Esophagus muscularis mucosa (tissue), 4 donors: ENCODE results near the gene AP2B1.

Experiments
- EP300 ChIP-seq: sonication (generic); formaldehyde crosslinking; IDR thresholded peaks from one replicate; pipeline ENCODE4 v1.6.1; 2017; ENCODE audit warnings: antibody characterized with exemption
- POLR2A ChIP-seq: fragments of 450-650 bp; IDR thresholded peaks from one replicate; pipeline ENCODE4 v1.6.1; 2017; ENCODE audit warnings: antibody characterized with exemption, moderate library complexity, mild to moderate bottlenecking, low read depth
- POLR2AphosphoS5 ChIP-seq, 2 donors: sonication (generic); formaldehyde crosslinking; IDR thresholded peaks; one replicate each; pipeline ENCODE4 v1.6.1; 2017; ENCODE audit warnings: antibody characterized with exemption in 2 of 2
- TF ChIP-seq, protein P1 (sequence below), 3 experiments: fragments of 200-600 bp in 2 of 3; fragments of 450-650 bp in 1 of 3; sonication (generic) in 2 of 3; IDR thresholded peaks; one replicate each; pipeline ENCODE4 v1.5.1; 2017 to 2019; ENCODE audit warnings: antibody characterized with exemption in 3 of 3, mild to moderate bottlenecking in 2 of 3, moderate library complexity in 1 of 3

DNA sequence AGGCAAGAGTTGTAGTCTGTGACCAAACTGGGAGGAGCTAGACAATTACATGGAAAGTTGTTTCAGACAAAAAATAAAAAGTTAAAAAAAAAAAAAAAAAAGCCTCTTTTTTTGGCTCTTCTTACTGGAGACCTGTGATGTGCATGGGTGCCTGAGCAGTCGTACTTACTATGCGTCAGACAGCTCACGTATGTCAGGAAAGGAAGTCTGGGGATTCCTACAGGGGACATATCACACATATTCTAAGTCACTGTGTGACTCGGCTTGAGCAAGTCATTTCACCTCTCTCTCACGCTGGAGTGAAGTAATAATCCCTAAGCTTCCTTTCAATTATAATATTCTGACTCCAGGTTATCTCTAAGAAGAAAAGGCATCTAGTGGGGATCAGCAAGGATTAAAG, 32.5 kb upstream of the AP2B1 start:
- TF ChIP-seq POLR2A (no peak), EP300 (no peak), POLR2AphosphoS5 (IDR thresholded peaks at IDR 0.05) (no peak)
- TF ChIP-seq, protein P1, sequence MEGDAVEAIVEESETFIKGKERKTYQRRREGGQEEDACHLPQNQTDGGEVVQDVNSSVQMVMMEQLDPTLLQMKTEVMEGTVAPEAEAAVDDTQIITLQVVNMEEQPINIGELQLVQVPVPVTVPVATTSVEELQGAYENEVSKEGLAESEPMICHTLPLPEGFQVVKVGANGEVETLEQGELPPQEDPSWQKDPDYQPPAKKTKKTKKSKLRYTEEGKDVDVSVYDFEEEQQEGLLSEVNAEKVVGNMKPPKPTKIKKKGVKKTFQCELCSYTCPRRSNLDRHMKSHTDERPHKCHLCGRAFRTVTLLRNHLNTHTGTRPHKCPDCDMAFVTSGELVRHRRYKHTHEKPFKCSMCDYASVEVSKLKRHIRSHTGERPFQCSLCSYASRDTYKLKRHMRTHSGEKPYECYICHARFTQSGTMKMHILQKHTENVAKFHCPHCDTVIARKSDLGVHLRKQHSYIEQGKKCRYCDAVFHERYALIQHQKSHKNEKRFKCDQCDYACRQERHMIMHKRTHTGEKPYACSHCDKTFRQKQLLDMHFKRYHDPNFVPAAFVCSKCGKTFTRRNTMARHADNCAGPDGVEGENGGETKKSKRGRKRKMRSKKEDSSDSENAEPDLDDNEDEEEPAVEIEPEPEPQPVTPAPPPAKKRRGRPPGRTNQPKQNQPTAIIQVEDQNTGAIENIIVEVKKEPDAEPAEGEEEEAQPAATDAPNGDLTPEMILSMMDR (IDR thresholded peaks at IDR 0.05) = no peak
